Measurements from ENCODE around the gene PLPP2. TPM values are rescaled to one million over a fixed set of nuclear protein-coding genes. Genes with fewer than 3 reads are reported as not detected.

Gene PLPP2
- total RNA-seq, 1 experiment from 2014 or later, result not detected

GRCh38 chr19:291561-292280 lies 518 bp upstream of the PLPP2 start:
- BruUV-seq (replicated peaks), result no TSS peak
- no peaks in the 10 kb centered on the region for H3K4me1 ChIP-seq (ENCODE audit: insufficient read depth, low read length)
- TF ChIP-seq, protein P1, sequence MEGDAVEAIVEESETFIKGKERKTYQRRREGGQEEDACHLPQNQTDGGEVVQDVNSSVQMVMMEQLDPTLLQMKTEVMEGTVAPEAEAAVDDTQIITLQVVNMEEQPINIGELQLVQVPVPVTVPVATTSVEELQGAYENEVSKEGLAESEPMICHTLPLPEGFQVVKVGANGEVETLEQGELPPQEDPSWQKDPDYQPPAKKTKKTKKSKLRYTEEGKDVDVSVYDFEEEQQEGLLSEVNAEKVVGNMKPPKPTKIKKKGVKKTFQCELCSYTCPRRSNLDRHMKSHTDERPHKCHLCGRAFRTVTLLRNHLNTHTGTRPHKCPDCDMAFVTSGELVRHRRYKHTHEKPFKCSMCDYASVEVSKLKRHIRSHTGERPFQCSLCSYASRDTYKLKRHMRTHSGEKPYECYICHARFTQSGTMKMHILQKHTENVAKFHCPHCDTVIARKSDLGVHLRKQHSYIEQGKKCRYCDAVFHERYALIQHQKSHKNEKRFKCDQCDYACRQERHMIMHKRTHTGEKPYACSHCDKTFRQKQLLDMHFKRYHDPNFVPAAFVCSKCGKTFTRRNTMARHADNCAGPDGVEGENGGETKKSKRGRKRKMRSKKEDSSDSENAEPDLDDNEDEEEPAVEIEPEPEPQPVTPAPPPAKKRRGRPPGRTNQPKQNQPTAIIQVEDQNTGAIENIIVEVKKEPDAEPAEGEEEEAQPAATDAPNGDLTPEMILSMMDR (conservative IDR thresholded peaks at IDR 0.05; ENCODE audit: low read depth, low read length), result no peak
- TF ChIP-seq EZH2 (IDR thresholded peaks at IDR 0.05; ENCODE audit: low read length, unreplicated experiment) (no peak), EZH2phosphoT487 (IDR thresholded peaks at IDR 0.05; ENCODE audit: borderline replicate concordance, low read length) (no peak)
- H4K20me1 ChIP-seq (ENCODE audit: low read length), result no peaks in the 10 kb centered on the region
- no peaks in the 10 kb centered on the region for H3K27me3 ChIP-seq (ENCODE audit: low read length)
- no peaks in the 10 kb centered on the region for H3F3A ChIP-seq (ENCODE audit: low read length, unreplicated experiment)
- ATAC-seq (no peak), DNase-seq (no peak)
- ChIA-PET CTCF (no interaction called here), POLR2A (ENCODE audit: unreplicated experiment) (no interaction called here)
- H3K4me3 ChIP-seq (ENCODE audit: low read length), result no peak overlapping the region
- H3K79me2 ChIP-seq (ENCODE audit: low read length), result no peaks in the 10 kb centered on the region
- H3K4me2 ChIP-seq (ENCODE audit: low read length), result no peak overlapping the region
- no peak overlapping the region for H3K9ac ChIP-seq (ENCODE audit: low read length)
- no peaks in the 10 kb centered on the region for H3K9me2 ChIP-seq (replicated peaks; ENCODE audit: low read length)
- intact Hi-C loops (cut with micrococcal nuclease), result no loop called here
- H3K9me3 ChIP-seq (ENCODE audit: low read length), result no peaks in the 10 kb centered on the region
- H3K36me3 ChIP-seq (ENCODE audit: low read depth, low read length), result no peaks in the 10 kb centered on the region
- H2AFZ ChIP-seq (ENCODE audit: low read length), result no peak overlapping the region
- H3K27ac ChIP-seq (ENCODE audit: low read length), result no peak overlapping the region

DNA sequence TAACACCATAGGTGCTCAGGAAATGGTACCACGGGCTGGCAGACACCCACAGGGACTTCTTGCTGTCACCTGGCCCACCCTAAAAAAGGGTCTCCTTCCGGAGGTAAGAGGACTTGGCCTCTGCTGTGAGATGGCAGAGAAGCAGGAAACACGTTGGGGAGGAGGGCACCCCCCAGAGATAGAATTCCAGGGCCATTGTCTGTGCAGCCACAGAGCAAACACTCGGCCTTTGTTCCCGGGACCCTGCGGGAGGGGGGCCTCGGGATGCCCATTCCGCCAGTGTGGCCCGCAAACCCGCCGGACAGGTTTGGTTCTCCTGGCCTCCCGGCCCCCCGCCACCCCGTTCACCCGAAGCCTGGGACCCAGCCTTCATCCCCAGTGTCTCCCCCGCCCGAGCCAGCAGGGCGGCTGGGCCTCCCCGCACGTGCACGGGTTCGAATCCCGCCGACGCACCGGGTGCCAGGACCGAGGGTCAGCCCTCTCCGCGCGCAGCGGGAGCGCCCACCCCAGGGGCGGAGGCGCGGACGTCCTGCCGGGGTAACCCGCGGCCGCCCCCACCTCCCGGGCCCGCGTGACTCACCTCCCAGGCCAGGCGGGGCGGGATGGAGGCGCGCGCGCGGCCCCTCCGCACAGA lies 714 bp downstream of the PLPP2 start:
- CTCF ChIA-PET, result no interaction called here
- intact Hi-C loops (cut with micrococcal nuclease), result no loop called here
- no peaks in the 10 kb centered on the region for H3F3A ChIP-seq (ENCODE audit: low read length, unreplicated experiment)
- no peaks in the 10 kb centered on the region for H3K79me2 ChIP-seq (ENCODE audit: low read length)
- H3K27me3 ChIP-seq (ENCODE audit: low read length), result no peaks in the 10 kb centered on the region
- TF ChIP-seq, protein P1 (conservative IDR thresholded peaks at IDR 0.05; ENCODE audit: low read depth, low read length), result no peak
- no peak for TF ChIP-seq EZH2phosphoT487 (IDR thresholded peaks at IDR 0.05; ENCODE audit: borderline replicate concordance, low read length)
- no peak for TF ChIP-seq EZH2 (IDR thresholded peaks at IDR 0.05; ENCODE audit: low read length, unreplicated experiment)
- H3K36me3 ChIP-seq (ENCODE audit: low read depth, low read length), result no peaks in the 10 kb centered on the region
- H3K9me3 ChIP-seq (ENCODE audit: low read length), result no peaks in the 10 kb centered on the region
- DNase-seq (no peak), ATAC-seq (no peak)
- no peak overlapping the region for H3K4me3 ChIP-seq (ENCODE audit: low read length)
- no peak overlapping the region for H3K9ac ChIP-seq (ENCODE audit: low read length)
- H3K9me2 ChIP-seq (replicated peaks; ENCODE audit: low read length), result no peaks in the 10 kb centered on the region
- no peak overlapping the region for H3K27ac ChIP-seq (ENCODE audit: low read length)
- no TSS peak for BruUV-seq (replicated peaks)
- H4K20me1 ChIP-seq (ENCODE audit: low read length), result no peaks in the 10 kb centered on the region
- no peaks in the 10 kb centered on the region for H3K4me1 ChIP-seq (ENCODE audit: insufficient read depth, low read length)
- H2AFZ ChIP-seq (ENCODE audit: low read length), result no peak overlapping the region
- POLR2A ChIA-PET (ENCODE audit: unreplicated experiment), result no interaction called here
- no peak overlapping the region for H3K4me2 ChIP-seq (ENCODE audit: low read length)

All from PC-3 (cell line).